Epithelial cell of esophagus (primary cell): ENCODE results near the gene ARL3.
A peak's percentile ranks its signal among the peaks of the same experiment; 100 is the strongest.
"Not testable (repeated sequence)": the region's sequence is repeated elsewhere in the genome, so short reads cannot be mapped to it uniquely, and the experiment has no call there.

Source experiments
- DNase-seq: peaks from one replicate; pipeline ENCODE4 v3.0.0; 2010; ENCODE audit warnings: low read depth
- H3K4me3 ChIP-seq: 2 replicates; pipeline ENCODE4 v1.5.1; 2011; ENCODE audit warnings: mild to moderate bottlenecking, low read length, control low read depth
- CTCF ChIP-seq: IDR thresholded peaks from 2 replicates; pipeline ENCODE4 v1.5.1; 2011; ENCODE audit warnings: low read depth, mild to moderate bottlenecking, low read length, control low read depth, inconsistent platforms; ENCODE audit not compliant: insufficient read depth; ENCODE audit errors: missing control alignments

The ARL3 gene

GRCh38 chr10:102744374-102745051, 30.3 kb upstream of the ARL3 start:
- no peak for TF ChIP-seq CTCF
- H3K4me3 ChIP-seq: peak overlapping the region; percentile 99
- peak; percentile 21 for DNase-seq

GRCh38 chr10:102743588-102744373, 29.6 kb upstream of the ARL3 start, which contains the start of gene WBP1L:
Gene WBP1L (plus strand): TSS chr10:102743948. CDS start chr10:102744054, 106 bp downstream.
- peak within 1 kb of the TSS; percentile 99 for H3K4me3 ChIP-seq
- peak; percentile 99 for DNase-seq
- no peak for TF ChIP-seq CTCF

GRCh38 chr10:102743078-102743587, 28.9 kb upstream of the ARL3 start:
- TF ChIP-seq CTCF: no peak
- H3K4me3 ChIP-seq: peak overlapping the region; percentile 11
- no peak for DNase-seq

GRCh38 chr10:102742313-102742712, 28.1 kb upstream of the ARL3 start:
- H3K4me3 ChIP-seq, DNase-seq: not testable (repeated sequence)

GRCh38 chr10:102741726-102742237, 27.6 kb upstream of the ARL3 start:
- no peak for TF ChIP-seq CTCF
- no peak overlapping the region for H3K4me3 ChIP-seq
- DNase-seq: no peak

- H3K4me3 ChIP-seq: no peak overlapping the region
- no peak for TF ChIP-seq CTCF
- no peak for DNase-seq
Observed at GRCh38 chr10:102740229-102740628, 26.0 kb upstream of the ARL3 start.

GRCh38 chr10:102738692-102739121, 24.5 kb upstream of the ARL3 start:
- no peak for TF ChIP-seq CTCF
- no peak for DNase-seq
- no peak overlapping the region for H3K4me3 ChIP-seq
